GM12878 (cell line): ENCODE data around the gene COG1. TPM values are rescaled to one million over a fixed set of nuclear protein-coding genes. Genes with fewer than 3 reads are reported as not detected.

ENCODE experiments used
- ATAC-seq: fragments of 200-7000 bp; cut with Tn5 transposase; 3 replicates; pipeline ENCODE4 v1.9.1; 2020; ENCODE audit warnings: mild to moderate bottlenecking, moderate library complexity
- BruUV-seq: library from RNA; stranded (reverse); fragments of 400-500 nt; replicated peaks from 2 replicates; lab custom pipeline; 2021; lab: Mats Ljungman, UMichigan
- CTCF ChIA-PET: fragments of 300-600 bp; sonication (Branson Sonifier 250); formaldehyde crosslinking; extraction: SDS; loops from one replicate; lab custom pipeline; 2021; ENCODE audit warnings: inconsistent platforms; lab: Yijun Ruan, JAX
- POLR2A ChIA-PET: fragments of 350-600 bp; formaldehyde crosslinking; extraction: SDS; loops from one replicate; lab custom pipeline; 2021; ENCODE audit warnings: inconsistent platforms; lab: Charles Lee
- RAD21 ChIA-PET: fragments of 300-600 bp; sonication (Branson Sonifier 250); formaldehyde crosslinking; loops from one replicate; lab custom pipeline; 2023; ENCODE audit warnings: antibody characterized with exemption; ENCODE audit not compliant: unreplicated experiment; lab: Charles Lee
- SMC1A ChIA-PET: fragments of 300-600 bp; sonication (Branson Sonifier 250); formaldehyde crosslinking; loops from one replicate; lab custom pipeline; 2023; ENCODE audit not compliant: unreplicated experiment, uncharacterized antibody; lab: Charles Lee
- DNase-seq: peaks from one replicate; pipeline ENCODE4 v3.0.0-alpha.2; 2011; ENCODE audit warnings: low read depth, low spot score
- FAIRE-seq: peaks from 3 replicates; lab custom pipeline; 2011; peaks lifted over from hg19 to GRCh38; lab: Jason Lieb, UNC
- H2AFZ ChIP-seq: 2 replicates; pipeline ENCODE4 v1.6.0; 2011; ENCODE audit warnings: low read depth, low read length, control low read depth; ENCODE audit not compliant: control insufficient read depth
- H3K27ac ChIP-seq: 2 replicates; pipeline ENCODE4 v1.5.1; 2011; ENCODE audit warnings: control low read depth; ENCODE audit not compliant: control insufficient read depth, insufficient read depth
- H3K27me3 ChIP-seq, 2 experiments: replicated peaks in 1 of 2; 2 replicates each; pipeline versions ENCODE4 v1.6.0 to v1.6.1; 2011; ENCODE audit warnings: low read length in 1 of 2; ENCODE audit not compliant: control insufficient read depth in 2 of 2, insufficient read depth in 2 of 2
- H3K36me3 ChIP-seq, 2 experiments: 2 replicates each; pipeline ENCODE4 v1.5.1; 2011; ENCODE audit warnings: low read length in 1 of 2; ENCODE audit not compliant: control insufficient read depth in 2 of 2, insufficient read depth in 2 of 2
- H3K4me1 ChIP-seq: 2 replicates; pipeline ENCODE4 v1.6.1; 2011; ENCODE audit warnings: mild to moderate bottlenecking, low read length, moderate library complexity, mixed read lengths; ENCODE audit not compliant: control insufficient read depth, insufficient read depth
- H3K4me2 ChIP-seq: 2 replicates; pipeline ENCODE4 v1.6.0; 2011; ENCODE audit warnings: control low read depth; ENCODE audit not compliant: control insufficient read depth, insufficient read depth
- H3K4me3 ChIP-seq: fragments of 200-600 bp; sonication (generic); 2 replicates; pipeline ENCODE4 v1.5.1; 2016
- H3K79me2 ChIP-seq: 2 replicates; pipeline ENCODE4 v1.6.0; 2011; ENCODE audit warnings: low read length; ENCODE audit not compliant: control insufficient read depth, insufficient read depth
- H3K9ac ChIP-seq: 2 replicates; pipeline ENCODE4 v1.8.0; 2011; ENCODE audit warnings: low read length, control low read depth, mixed read lengths; ENCODE audit not compliant: control insufficient read depth, insufficient read depth
- H3K9me3 ChIP-seq: replicated peaks from 3 replicates; pipeline ENCODE4 v1.5.1; 2011; ENCODE audit warnings: mild to moderate bottlenecking, low read length; ENCODE audit not compliant: control insufficient read depth, insufficient read depth
- H4K20me1 ChIP-seq: 2 replicates; pipeline ENCODE4 v1.6.0; 2011; ENCODE audit not compliant: control insufficient read depth, insufficient read depth
- CBFB ChIP-seq: IDR thresholded peaks from 2 replicates; pipeline ENCODE4 v1.6.1; 2016; ENCODE audit warnings: antibody characterized with exemption, low read depth
- E4F1 ChIP-seq: fragments of 450-650 bp; IDR thresholded peaks from 2 replicates; pipeline ENCODE4 v1.6.1; 2018; ENCODE audit warnings: borderline replicate concordance, mild to moderate bottlenecking; ENCODE audit not compliant: partially characterized antibody
- HDGF ChIP-seq: fragments of 450-650 bp; IDR thresholded peaks from 2 replicates; pipeline ENCODE4 v1.6.1; 2016; ENCODE audit warnings: antibody characterized with exemption
- IKZF1 ChIP-seq: fragments of 450-650 bp; conservative IDR thresholded peaks from 2 replicates; pipeline ENCODE4 v1.6.1; 2017; ENCODE audit warnings: antibody characterized with exemption, mild to moderate bottlenecking
- JUNB ChIP-seq: IDR thresholded peaks from 2 replicates; pipeline ENCODE4 v1.6.1; 2016; ENCODE audit warnings: antibody characterized with exemption, mild to moderate bottlenecking
- NBN ChIP-seq: fragments of 450-650 bp; IDR thresholded peaks from 2 replicates; pipeline ENCODE4 v1.6.1; 2016
- RFX5 ChIP-seq: IDR thresholded peaks from 2 replicates; pipeline ENCODE4 v1.6.1; 2011; ENCODE audit warnings: low read depth, low read length, improper control_type of control experiment
- SMAD5 ChIP-seq: IDR thresholded peaks from 2 replicates; pipeline ENCODE4 v1.6.1; 2016; ENCODE audit warnings: antibody characterized with exemption, low read depth
- SPI1 ChIP-seq: IDR thresholded peaks from 2 replicates; pipeline ENCODE4 v1.6.1; 2011; ENCODE audit warnings: low read depth, mild to moderate bottlenecking, low read length, moderate library complexity, borderline replicate concordance; ENCODE audit not compliant: insufficient read depth
- TCF7 ChIP-seq: IDR thresholded peaks from 2 replicates; pipeline ENCODE4 v1.6.1; 2014; ENCODE audit warnings: antibody characterized with exemption, borderline replicate concordance
- ZNF687 ChIP-seq: fragments of 450-650 bp; IDR thresholded peaks from 2 replicates; pipeline ENCODE4 v1.6.1; 2017; ENCODE audit warnings: mild to moderate bottlenecking, moderate library complexity
- WGBS: methylation state at CpG from one replicate; pipeline ENCODE4 v1.1.6; 2016; ENCODE audit warnings: low lambda C conversion rate; ENCODE audit not compliant: insufficient replicate concordance, insufficient coverage; ENCODE audit errors: missing lambda C conversion rate; 5-methylcytosine and 5-hydroxymethylcytosine counted together
- in situ Hi-C: fragments of 300-500 bp; cut with MboI; formaldehyde crosslinking; loops from 9 replicates; pipeline ENCODE4 v1.14.3; 2018; ENCODE audit warnings: mixed read lengths
- intact Hi-C: fragments of 100-400 bp; cut with micrococcal nuclease; formaldehyde crosslinking; loops from one replicate; pipeline ENCODE4 v1.14.2; 2022; ENCODE audit not compliant: unreplicated experiment
- polyA plus RNA-seq, 11 experiments: library from polyadenylated mRNA; depleted of rRNA in 4 of 11; unstranded in 6 of 11; stranded (reverse) in 5 of 11; fragments of >200 nt; fragmentation: Nextera tagmentation in 4 of 11; fragmentation: Illumina TruSeq in 1 of 11; extraction: Ambion mirVana in 4 of 11; extraction: Trizol in 1 of 11; gene quantifications; 1 replicate in 1 of 11; 2 replicates in 10 of 11; pipeline versions ENCODE4 v1.2.1 to v1.2.3, GENCODE V29; 2011 to 2016; ENCODE audit warnings: inconsistent platforms in 2 of 11, missing spikeins in 2 of 11, low read depth in 1 of 11
- total RNA-seq, 4 experiments: library from RNA; depleted of rRNA in 3 of 4; stranded (reverse); fragments of >200 nt in 3 of 4; fragmentation: Illumina TruSeq in 1 of 4; extraction: Trizol in 1 of 4; gene quantifications; 2 replicates each; pipeline versions ENCODE4 v1.2.1 to v1.2.3, GENCODE V29; 2013 to 2021

COG1 gene
- total and polyA plus RNA-seq, 10 of the 15 experiments (the other 5 are each of a cell fraction or from before 2014, with no cell fraction given), result 10.5 to 24.1 (median 18.1) TPM

- Histone ChIP-seq H3K9me3 (peaks cover 2% of the 10 kb centered on the region; the same call in 1 of the 3 replicates), H3K27me3 (no peaks in the 10 kb centered on the region), H3K79me2 (peaks cover 9% of the 10 kb centered on the region), H2AFZ (no peak overlapping the region), H4K20me1 (no peaks in the 10 kb centered on the region), H3K27ac (no peak overlapping the region), H3K4me2 (no peak overlapping the region), H3K4me1 (peaks cover 2% of the 10 kb centered on the region), H3K9ac (no peak overlapping the region), H3K4me3 (no peak overlapping the region), H3K36me3 (no peaks in the 10 kb centered on the region; a peak in 1 of 4 replicates)
- RAD21 ChIA-PET, result interaction anchor here (0.7 to 0.9 kb wide), 2 partner anchors 8 to 13 kb away, joined by 3 read pairs; no protein-coding TSS in a partner anchor
- WGBS, result 87% methylated on average over 3 of the region's 3 CpGs
- FAIRE-seq, result no peak
- no peak for DNase-seq
- in situ Hi-C loops, result no loop called here
- no peak for ATAC-seq
- BruUV-seq, result no TSS peak
- CTCF ChIA-PET, result interaction anchor here (1.2 to 1.8 kb wide), 2 partner anchors 447 to 615 kb away, joined by 3 to 5 read pairs; no protein-coding TSS in a partner anchor
- intact Hi-C loops, result no loop called here
- SMC1A ChIA-PET, result interaction anchor here (0.7 to 1.5 kb wide), 3 partner anchors 15 to 612 kb away, joined by 3 to 7 read pairs (median 3); no protein-coding TSS in a partner anchor
- POLR2A ChIA-PET, result interaction anchor here (0.6 to 0.9 kb wide), 2 partner anchors 8 to 453 kb away, joined by 3 to 5 read pairs; no protein-coding TSS in a partner anchor
- no peak for TF ChIP-seq IKZF1
- no peak for TF ChIP-seq CBFB
- no peak for TF ChIP-seq SPI1
- no peak for TF ChIP-seq JUNB
Measured at GRCh38 chr17:73172252-73172651, 20.6 kb upstream of the COG1 start.

- intact Hi-C loops (no loop called here), in situ Hi-C loops (no loop called here)
- DNase-seq (no peak), ATAC-seq (no peak), FAIRE-seq (no peak)
- H4K20me1 ChIP-seq, result no peaks in the 10 kb centered on the region
- H3K27ac ChIP-seq, result no peak overlapping the region
- BruUV-seq, result no TSS peak
- CTCF ChIA-PET, result interaction anchor here (1.1 kb wide), 1 partner anchor 449 kb away, joined by 3 read pairs; no protein-coding TSS in a partner anchor
- no peaks in the 10 kb centered on the region for H3K27me3 ChIP-seq
- no peak overlapping the region for H2AFZ ChIP-seq
- TF ChIP-seq ZNF687 (no peak), TCF7 (no peak), RFX5 (no peak), IKZF1 (no peak), SMAD5 (no peak), NBN (no peak), HDGF (no peak), E4F1 (no peak)
- H3K4me1 ChIP-seq, result no peaks in the 10 kb centered on the region
- RAD21 ChIA-PET, result interaction anchor here (0.7 to 0.8 kb wide), 3 partner anchors 17 to 84 kb away, joined by 3 read pairs; no protein-coding TSS in a partner anchor
- no peaks in the 10 kb centered on the region; the same call in 1 of the 2 replicates for H3K79me2 ChIP-seq
- WGBS, result 78% methylated on average over 7 of the region's 7 CpGs
- H3K36me3 ChIP-seq, result no peaks in the 10 kb centered on the region; a peak in 1 of 4 replicates
- SMC1A ChIA-PET, result interaction anchor here (1.0 to 1.5 kb wide), 3 partner anchors 11 to 617 kb away, joined by 3 to 4 read pairs (median 4); no protein-coding TSS in a partner anchor
- no peak overlapping the region for H3K9ac ChIP-seq
- H3K4me2 ChIP-seq, result no peak overlapping the region
- H3K9me3 ChIP-seq, result peaks cover 2% of the 10 kb centered on the region; the same call in 1 of the 3 replicates
- POLR2A ChIA-PET, result no interaction called here
- H3K4me3 ChIP-seq, result no peak overlapping the region
Measured at GRCh38 chr17:73174126-73174525, 18.7 kb upstream of the COG1 start.
